Fibroblast of peridontal ligament (primary cell): ENCODE results near the gene OSBPL6.
"Not testable (repeated sequence)": the region's sequence is repeated elsewhere in the genome, so short reads cannot be mapped to it uniquely, and the experiment has no call there.

Experiments
- DNase-seq: peaks from one replicate; pipeline ENCODE4 v3.0.0-alpha.2; 2010; ENCODE audit errors: extremely low read depth

Gene OSBPL6

DNA sequence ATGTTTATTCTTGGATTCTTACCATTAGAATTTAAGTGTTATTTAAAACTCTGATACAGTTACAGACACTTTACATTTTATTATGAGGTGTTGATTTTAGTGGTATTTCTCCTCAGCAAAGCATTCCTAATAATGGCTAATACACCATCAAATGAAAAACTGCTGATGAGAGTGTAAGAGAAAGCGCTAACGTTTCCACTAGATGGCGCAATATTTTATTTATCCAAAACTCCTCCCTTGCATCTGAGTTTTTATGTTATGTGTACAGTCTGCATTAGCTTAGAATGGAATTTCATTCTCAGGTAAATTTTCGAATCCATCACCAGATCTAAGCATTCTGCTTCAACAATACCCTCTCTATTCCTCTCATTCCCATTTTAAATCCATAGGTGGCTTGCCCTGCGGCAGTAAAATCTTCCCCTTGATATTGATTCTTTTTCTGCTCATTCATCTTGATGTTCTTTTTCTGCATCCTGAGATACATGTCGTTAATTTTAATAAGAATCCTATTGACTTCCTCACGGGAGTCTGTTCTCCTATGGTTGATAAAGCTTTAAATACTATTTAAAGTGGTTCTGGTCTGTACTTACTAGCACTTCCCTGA, 202.8 kb downstream of the OSBPL6 start:
- DNase-seq = peak; percentile 70

- no peak for DNase-seq
Measured at GRCh38 chr2:178401994-178402437, 207.7 kb downstream of the OSBPL6 start.

- no peak for DNase-seq
Measured at GRCh38 chr2:178403671-178404306, 209.5 kb downstream of the OSBPL6 start.

- DNase-seq = peak; percentile 78
Measured at GRCh38 chr2:178404368-178404767, 210.1 kb downstream of the OSBPL6 start.

- no peak for DNase-seq
Measured at GRCh38 chr2:178409261-178409660, 214.9 kb downstream of the OSBPL6 start.

DNA sequence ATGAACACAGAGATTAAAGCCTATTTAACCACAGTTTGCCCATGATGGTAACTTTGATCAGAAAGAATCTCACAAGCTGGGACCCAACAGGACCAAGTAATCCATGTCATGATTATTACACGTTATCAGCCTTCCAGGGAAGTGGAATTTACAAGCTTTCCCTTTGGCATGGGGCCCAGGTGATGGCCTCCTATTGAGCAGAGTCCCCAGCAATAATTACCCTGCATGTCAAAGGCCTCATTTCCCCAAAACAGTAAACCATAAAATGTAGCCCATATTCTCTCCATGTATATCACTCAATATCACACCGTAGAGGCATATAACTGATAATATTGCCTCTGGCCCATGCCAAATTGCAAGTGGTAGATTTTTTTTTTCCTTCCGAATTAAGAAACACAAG, 217.7 kb downstream of the OSBPL6 start:
- no peak for DNase-seq

DNA sequence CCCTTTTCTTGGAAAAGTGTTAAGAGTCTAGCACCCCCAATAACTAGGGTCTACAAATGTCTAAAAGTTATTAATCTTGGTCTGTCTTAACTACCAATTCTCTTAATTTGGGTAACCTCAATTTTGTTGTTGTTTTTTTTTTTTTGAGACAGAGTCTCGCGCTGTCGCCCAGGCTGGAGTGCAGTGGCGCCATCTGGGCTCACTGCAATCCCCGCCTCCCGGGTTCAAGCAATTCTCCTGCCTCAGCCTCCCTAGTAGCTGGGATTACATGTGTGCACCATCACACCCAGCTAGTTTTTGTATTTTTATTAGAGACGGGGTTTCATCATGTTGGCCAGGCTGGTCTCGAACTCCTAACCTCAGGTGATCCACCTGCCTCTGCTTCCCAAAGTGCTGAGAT, 218.1 kb downstream of the OSBPL6 start:
- not testable (repeated sequence) for DNase-seq

DNA sequence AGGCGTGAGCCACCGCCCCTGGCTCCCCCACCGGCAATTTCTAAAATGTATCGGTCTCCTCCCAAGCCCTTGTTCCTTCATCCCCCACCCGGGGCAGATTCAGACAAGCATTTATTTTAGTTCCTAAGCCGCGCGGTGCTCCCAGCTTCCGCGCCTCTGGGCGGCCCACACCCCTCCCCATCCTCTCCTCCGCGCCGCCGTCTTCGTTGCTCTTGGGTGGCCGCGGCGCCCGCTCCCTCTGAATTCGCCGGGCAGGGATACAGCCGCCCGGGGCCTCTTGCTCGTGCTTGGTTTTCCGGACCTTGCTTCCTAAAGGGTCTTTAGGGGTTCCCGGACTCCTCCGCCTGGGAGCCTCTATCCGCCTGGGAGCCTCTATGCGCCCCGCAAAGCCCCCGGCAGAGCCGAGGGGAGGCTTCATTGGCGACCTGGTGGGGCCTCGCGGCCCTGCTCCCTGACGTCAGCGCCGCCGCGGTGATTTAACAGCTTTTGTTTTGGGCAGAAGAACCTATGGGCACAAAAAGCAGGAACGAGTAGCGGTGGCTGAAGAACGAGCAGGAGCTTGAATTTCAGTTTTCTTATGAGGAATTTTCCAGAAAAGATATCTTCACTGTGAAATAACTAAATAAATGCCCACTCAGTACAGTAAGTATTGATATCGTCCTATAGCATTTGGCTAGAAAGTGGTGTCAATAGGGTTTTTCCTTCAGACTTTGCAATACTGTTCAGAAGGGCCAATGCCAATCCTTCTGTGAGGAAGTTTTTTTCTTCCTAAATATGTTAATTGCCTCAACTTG, 219.4 kb downstream of the OSBPL6 start:
- peak; percentile 73 for DNase-seq

DNA sequence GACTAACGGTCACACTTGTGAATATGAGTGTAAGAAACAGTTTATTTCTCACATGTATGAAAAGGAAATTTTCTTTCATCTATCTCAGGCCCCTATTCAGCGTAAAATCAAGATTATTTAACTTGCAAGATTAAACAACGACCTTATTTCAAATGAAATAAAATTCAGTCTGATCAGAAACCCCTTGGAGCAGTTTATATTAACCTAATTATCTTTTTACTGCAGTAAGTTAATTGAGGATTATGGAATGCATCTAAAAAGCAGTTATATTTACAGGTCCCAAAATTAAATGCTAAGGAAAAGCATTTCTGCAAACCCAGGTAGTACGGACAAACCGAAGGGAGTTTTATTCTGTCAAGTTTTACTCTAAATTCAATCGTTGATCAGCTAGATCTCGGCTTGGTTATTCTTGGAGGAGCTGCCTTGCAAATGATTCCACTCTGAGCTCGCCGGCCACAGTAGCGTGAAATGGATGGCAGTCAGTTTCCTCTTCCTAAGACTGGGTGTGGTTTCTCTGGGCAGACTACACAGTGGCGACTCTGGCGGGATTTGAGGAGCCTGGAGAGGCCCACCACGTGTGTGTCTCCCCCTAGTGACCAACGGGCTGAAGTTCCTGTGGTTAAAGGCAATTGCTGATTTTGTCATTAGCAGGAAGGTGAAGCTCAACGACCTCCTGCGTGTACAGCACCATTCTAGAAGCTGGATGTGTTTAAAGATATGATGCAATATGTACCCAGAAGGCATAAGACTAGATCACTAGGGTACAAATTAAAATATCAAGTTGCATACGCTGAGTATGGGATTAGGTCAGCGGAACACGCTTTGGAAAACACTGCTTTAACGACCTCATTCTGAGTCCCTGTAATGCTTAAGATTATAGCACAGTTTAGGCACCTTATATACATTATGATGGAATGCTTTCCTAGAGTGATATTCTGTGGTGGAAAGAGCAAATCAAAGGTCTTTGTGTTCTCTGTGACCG, 220.2 kb downstream of the OSBPL6 start:
- peak; percentile 96 for DNase-seq

DNA sequence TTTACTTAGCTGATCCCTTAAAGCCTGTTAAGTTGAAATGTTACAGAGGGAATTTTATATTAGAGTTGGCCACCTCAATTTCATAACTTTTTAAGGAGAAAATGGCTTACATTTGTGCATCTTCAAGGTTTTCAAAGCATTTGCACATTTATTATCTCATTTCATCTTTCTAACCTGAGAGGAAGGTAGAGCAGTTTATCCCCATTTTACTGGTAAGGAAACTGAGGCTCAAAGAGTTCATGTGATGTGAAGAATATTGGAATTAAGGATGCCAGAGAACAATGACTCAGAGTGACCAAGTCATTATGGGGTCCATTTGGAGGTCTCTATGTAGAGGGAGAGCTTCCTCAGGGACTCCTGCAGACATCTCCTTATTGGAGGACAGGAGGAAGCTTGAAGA, 221.7 kb downstream of the OSBPL6 start:
- DNase-seq = no peak

DNA sequence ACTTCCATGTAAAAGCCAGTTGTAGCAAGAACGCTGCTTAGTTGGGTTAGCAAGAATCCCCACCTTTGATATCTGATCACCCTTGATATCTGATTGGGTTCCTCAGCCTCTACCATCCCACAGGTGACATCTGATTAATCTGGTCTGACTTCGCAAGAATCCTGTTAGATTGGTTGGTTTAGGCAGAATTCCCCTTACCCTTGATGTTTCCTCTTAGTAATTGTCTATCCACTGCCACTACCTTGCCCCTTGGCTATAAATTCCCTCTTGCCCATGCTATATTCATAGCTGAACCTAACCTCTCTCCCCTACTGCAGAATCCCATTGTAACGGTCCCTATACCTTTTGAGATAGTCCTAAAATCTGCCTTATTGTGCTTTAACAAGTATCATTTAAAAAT, 223.6 kb downstream of the OSBPL6 start:
- no peak for DNase-seq

DNA sequence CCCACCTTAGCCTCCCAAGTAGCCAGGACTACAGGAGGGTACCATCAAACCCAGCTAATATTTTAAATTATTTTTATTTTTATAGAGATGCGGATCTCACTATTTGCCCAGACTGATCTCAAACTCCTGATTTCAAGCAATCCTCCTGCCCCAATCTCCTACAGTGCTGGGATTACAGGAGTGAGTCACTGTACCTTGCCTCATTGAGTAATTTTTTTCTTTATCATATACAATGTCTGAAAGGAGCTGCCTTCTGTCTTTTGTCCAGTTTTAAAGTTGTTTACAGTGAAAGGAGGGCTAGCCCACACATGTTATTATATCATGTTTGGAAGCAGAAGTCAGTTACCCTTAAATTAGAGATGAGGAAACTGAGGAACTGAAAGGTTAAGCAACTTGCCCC, 224.1 kb downstream of the OSBPL6 start:
- no peak for DNase-seq

GRCh38 chr2:178419123-178419522, 224.8 kb downstream of the OSBPL6 start:
- DNase-seq = peak; percentile 60

GRCh38 chr2:178420463-178420999, 226.2 kb downstream of the OSBPL6 start:
- no peak for DNase-seq

- DNase-seq = no peak
Measured at GRCh38 chr2:178422097-178422496, 227.8 kb downstream of the OSBPL6 start.

GRCh38 chr2:178423746-178424145, 229.4 kb downstream of the OSBPL6 start:
- not testable (repeated sequence) for DNase-seq

DNA sequence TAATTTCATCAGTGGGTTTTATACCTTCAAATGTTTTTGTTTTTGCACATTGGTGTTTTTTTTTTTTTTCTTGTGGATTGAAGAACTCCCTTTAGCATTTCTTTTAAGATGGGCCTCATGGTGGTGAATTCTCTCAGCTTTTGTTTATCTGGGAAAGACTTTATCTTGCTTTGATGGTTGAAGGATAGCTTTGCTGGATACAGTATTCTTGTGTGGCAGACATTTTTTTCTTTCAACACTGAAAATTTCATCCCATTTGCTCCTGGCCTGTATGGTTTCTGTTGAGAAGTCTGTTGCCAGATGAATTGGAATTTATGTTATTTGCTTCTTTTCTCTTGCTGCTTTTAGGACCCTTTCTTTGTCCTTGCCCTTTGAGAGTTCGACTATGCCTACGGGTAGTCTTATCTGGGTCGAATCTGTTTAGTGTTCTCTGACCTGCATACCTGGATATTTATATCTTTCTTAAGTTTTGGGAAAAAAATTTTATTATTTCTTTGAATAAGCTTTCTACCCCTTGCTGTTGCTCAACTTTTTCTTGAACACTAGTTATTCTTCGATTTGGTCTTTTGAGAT, 231.0 kb downstream of the OSBPL6 start:
- no peak for DNase-seq

- no peak for DNase-seq
Measured at GRCh38 chr2:178426388-178426787, 232.1 kb downstream of the OSBPL6 start.

DNA sequence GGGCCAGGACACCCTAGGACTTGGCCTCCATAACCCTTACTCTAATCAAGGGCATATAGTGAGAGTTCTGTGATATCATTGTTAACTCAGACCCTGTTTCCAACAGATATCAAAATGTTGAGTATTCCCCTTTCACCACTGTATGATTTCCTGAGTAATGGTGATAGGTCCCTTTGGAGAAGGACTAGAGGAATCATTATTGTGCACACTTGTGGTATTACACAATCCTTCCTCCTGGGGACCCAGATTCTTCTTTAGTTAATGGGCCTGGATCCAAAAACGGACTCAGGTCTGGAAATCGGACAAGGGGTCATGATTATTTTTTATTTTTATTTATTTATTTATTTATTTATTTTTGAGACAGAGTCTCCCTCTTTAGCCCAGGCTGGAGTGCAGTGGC, 233.1 kb downstream of the OSBPL6 start:
- no peak for DNase-seq

GRCh38 chr2:178428396-178428806, 234.1 kb downstream of the OSBPL6 start:
- no peak for DNase-seq

DNA sequence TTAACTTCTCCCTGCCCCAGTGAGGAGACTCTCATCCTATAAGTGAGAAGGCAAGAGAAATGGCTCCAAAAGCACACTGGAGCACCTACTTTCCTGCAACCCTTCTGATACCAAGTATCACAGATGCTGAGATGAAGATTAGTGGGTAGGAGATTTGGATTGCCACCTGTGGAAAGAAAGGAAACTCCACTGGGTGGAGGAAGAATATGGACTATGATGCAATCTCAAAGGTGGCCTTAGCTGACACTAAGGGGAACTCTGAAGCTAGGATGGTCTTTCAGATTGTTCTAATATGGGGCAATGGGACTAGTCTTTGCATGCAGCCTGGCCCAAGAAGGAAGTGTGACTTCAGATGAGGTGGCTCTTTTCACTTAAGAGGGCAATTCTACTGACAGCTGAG, 235.0 kb downstream of the OSBPL6 start:
- DNase-seq = no peak
